GM19438 (cell line): ENCODE results near the gene C1R.
"Not testable (repeated sequence)": the region's sequence is repeated elsewhere in the genome, so short reads cannot be mapped to it uniquely, and the experiment has no call there.

Experiments used
- ATAC-seq: cut with Tn5 transposase; IDR thresholded peaks from one replicate; pipeline ENCODE4 v1.9.1; 2021; ENCODE audit warnings: low read depth; ENCODE audit not compliant: unreplicated experiment

The C1R gene

GRCh38 chr12:7072035-7072434, 20.2 kb downstream of the C1R start:
- ATAC-seq: no peak

DNA sequence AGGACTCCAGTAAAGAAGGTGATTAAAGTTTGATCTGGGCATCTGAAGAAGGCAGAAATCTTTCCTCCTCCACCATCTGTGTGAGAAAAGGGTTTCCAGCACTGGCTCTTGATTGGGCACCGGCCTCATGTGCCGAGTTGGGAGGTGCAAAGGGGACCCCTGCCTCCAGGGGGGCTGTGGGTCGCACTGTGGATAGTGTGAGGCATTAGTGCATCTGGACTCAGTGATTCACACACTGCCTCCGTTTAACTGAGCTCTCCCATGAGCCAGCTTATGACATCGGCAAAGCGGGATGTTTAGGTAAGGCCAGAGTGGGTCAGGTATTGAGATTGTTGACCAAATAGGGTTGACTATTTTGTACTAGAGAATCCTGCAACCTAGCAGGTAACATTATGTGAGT, 22.9 kb downstream of the C1R start:
- no peak for ATAC-seq

DNA sequence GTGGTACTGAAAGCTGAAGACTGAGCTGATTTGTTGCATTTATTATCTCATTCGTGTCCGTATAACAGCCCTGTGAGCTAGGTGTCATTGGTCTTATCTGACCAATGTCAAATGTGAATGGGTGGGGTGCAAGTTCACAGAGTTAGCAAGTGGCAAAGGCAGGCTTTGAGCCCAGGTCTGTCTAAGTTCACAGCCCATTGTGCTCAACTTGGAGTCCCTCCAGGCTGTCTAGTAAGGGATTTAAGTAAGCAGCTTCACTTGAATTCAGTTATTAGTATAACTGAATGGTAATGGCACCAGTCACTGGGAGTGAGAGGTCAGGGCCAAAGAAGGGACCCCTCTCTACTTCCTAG, 23.3 kb downstream of the C1R start:
- ATAC-seq: no peak

DNA sequence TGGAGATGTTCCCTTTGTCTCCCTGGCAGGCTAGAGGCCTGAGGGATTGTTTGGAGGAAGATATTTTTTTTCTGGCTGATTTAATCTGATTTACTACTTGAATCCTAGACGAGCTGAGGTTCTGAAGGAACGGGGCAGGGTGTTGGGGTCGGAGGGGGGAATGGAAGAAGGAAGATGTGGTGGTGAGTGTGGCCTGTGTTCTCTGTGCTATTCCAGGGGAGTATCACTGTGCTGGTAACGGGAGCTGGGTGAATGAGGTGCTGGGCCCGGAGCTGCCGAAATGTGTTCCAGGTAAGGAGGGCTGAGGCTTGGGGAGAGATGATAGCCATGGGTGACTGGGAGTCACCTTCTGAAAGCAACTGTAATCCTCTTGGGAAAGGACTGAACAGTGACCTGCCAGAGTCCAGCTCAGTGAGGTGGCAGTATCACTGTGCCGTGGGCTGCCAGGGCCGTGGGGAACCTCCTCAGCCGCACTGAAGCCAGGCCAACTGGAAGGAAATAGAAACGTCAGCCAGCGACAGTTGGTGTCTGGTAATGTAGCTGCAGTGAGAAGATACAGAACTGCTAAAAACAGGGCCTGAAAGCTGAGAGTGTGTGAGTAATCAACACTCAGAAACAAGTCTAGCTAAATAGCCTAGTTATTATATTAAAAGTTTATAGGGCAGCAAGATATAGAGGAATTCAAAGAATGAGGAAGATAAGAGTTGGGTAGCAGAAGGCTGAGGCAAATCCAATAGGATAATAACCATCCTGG, 23.8 kb downstream of the C1R start:
- no peak for ATAC-seq

GRCh38 chr12:7067096-7067495, 25.1 kb downstream of the C1R start:
- no peak for ATAC-seq

GRCh38 chr12:7066596-7066995, 25.6 kb downstream of the C1R start:
- ATAC-seq: no peak

- no peak for ATAC-seq
Observed at GRCh38 chr12:7065073-7065623, 27.1 kb downstream of the C1R start.

GRCh38 chr12:7064516-7064915, 27.7 kb downstream of the C1R start:
- ATAC-seq: no peak

DNA sequence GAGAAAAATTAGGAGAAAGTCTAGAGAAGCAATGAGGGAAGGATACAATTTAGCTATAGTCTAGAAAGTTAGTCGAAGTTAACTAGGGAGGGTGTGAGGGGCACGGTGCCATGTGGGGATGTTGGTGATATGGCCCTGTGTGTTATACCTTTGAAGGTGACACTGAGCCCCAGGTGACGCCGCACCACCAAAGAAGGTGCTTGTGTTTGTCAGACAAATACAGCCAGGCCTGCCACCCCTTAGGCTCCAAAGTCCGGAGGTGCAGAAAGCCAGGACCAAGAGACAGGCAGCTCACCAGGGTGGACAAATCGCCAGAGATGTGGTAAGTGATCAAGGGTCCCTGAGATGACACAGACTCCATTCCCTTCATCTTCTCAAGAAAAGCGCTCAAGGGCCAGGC, 30.6 kb downstream of the C1R start:
- ATAC-seq: no peak

DNA sequence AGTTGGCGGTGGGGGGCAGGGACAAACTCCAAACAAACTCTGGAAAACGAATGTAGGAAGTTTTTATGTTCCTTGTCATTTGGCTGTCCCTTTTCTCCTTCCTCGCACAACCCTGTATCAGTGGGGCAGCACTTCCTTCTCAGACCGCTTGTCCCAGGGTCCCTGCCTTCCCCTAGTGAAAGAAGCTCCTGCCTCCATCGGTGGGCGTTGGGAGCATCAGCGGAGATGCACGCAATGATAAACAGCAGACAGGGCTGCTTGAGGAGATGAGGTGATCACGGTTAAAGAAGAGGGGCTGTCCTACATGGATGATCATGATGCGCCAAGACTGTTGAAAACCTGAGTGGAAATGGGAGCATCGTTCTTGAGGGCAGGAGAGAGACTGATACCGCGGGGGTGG, 31.1 kb downstream of the C1R start:
- ATAC-seq: no peak

DNA sequence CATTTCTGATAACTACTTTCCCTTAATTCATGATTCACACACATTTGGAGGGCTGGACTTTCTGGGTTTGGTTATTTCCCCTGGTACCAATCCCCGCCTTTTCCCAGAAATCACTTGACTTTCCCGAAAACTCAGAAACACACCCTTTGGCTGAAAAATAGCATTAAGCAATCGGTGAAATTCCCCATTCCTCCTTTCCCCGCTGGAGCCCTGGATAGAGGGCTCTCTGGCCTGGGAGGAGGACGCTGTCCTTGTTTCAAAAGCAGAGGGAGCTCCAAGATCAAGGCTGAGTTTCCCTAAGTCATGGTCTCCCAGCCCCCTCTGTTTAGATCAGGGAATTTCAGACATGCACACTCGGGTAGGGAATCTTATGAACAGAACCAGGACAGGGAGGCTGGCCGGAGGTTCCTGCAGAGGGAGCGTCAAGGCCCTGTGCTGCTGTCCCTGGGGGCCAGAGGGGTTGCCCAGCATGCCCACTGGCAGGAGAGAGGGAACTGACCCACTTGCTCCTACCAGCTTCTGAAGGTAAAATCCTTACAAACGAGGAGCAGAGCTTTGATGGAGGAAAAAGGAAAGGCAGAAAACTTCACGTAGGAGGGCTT, 31.8 kb downstream of the C1R start, which contains the start of gene C1S:
C1S (plus strand) TSS at position 366 of the 602 bp plus-strand sequence. CDS start 1,195 bp downstream, outside the sequence.
- no peak for ATAC-seq

DNA sequence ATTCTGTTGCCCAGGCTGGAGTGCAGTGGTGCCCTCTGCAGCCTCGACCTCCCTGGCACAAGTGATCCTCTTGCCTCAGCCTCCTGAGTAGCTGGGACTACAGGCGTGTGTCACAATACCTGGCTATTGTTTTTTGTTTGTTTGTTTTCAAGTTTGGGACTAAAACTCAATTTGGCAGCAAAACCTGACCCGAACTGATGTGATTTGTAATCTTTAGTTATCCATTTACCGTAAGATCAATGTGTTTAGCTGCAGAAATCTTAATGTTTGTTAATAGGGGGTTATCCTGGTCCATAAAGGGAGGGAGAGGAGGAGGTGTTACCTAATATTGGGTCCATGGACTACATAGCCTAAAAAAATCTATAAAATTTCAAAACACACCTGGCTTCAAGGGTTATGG, 32.5 kb downstream of the C1R start:
- ATAC-seq: no peak

DNA sequence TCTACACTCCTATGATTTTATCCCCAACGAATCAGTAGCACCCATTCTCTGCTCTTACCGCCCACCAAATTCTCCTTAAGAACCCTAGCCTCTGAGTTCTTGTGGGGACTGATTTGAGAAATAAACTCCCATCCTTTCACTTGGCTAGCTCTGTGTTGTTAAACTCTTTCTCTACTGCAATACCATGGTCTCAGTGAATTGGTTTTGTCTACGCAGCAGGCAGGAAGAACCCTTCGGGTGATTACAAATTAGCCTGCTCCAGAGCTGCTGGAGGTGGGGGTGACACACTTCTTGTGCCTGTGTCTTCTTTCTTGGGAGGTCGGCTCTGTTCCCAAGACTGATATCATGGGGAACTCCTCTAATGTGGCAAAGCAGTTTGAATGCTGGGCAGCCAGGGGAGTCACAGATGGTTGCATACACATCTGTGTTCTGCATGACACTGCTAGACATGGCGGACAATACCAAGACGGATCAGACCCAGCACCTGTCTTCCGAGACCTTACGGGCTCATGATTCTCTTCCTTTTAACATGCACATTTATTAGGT, 33.3 kb downstream of the C1R start:
- ATAC-seq: no peak

DNA sequence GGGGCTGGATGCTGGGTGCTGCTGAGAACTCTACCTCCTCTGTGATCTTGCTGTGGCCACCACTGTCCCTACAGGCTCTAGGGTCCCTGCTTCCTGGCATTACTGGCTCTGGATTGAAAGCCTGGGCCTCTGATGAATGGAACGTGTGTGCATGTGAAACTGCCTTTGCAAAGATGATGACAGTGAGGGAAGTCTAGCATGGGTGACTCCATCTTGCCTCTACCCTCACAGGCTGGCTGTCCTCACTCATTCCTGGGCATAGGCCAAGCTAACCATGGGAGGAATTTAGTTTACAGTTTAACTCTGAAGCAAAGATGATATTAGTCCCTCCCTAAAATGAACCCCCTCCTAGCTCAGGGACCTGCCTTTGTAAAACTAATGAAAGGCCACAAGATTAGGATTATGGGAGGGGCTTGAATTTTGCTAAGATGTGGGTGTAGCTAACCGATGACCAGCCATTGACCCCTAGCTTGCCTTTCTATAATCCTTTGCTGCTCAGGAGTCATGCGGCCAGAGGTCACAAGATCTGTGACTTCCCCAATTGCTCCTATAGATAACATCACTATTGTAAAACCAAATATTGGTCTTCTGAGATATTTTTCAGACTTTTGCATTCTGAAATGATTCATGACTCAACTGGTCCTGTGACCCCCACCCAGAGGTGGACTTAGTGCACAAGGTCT, 33.9 kb downstream of the C1R start:
- ATAC-seq: no peak

DNA sequence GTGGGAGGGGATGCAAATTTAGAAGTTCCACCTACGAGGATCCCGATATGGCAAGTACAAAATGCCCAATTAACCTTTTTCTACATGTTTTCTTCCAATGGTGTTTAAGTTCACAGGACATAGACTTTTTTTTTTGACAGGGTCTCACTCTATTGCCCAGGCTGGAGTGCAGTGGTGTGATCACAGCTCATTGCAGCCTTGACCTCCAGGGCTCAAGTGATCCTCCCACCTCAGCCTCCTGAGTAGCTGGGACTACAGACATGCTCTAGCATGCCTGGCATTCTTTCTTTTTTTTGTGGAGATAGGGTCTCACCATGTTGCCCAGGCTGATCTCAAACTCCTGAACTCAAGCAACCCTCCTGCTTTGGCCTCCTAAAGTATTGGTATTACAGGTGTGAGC, 36.5 kb downstream of the C1R start:
- not testable (repeated sequence) for ATAC-seq

DNA sequence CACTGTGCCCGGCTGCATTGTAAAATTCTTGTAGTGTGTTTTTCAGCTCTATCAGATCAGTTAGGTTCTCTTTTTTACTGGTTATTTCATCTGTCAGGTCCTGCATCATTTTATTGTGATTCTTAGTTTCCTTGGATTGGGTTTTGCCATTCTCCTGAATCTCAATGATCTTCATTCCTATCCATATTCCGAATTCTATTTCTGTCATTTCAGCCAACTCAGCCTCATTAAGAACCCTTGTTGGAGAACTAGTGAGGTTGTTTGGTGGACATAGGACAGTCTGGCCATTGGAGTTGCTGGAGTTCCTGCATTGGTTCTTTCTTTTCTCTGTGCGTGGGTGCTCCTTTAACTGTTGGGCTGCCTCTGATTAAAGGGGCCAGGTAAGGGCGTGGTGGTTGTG, 37.3 kb downstream of the C1R start:
- ATAC-seq: no peak

DNA sequence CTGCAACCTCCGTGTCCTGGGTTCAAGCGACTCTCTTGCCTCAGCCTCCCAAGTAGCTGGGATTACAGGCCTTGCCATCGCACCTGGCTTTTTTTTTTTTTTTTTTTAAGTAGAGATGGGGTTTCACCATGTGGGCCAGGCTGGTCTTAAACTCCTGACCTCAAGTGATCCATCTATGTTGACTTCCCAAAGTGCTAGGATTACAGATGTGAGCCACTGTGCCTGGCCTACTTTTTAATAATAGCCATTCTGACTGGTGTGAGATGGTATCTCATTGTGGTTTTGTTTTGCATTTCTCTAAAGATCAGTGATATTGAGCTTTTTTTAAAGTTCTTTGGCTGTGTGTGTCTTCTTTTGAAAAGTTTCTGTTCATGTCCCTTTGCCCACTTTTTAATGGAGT, 42.3 kb downstream of the C1R start:
- ATAC-seq: not testable (repeated sequence)

DNA sequence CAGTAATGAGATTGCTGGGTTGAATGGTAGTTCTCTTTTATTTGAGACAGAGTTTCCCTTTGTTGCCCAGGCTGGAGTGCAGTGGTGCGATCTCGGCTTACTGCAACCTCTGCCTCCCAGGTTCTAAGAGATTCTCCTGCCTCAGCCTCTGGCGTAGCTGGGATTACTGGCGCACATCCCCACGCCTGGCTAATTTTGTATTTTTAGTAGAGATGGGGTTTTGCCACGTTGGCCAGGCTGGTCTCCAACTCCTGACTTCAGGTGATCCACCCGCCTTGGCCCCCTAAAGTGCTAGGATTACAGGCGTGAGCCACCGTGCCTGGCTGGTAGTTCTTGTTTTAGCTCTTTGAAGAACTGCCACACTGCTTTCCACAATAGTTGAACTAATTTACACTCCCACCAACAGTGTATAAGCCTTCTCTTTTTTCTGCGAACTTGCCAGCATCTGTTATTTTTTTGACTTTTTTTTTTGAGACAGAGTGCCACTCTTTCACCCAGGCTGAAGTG, 42.7 kb downstream of the C1R start:
- not testable (repeated sequence) for ATAC-seq

GRCh38 chr12:7047306-7047705, 44.9 kb downstream of the C1R start:
- ATAC-seq: no peak

DNA sequence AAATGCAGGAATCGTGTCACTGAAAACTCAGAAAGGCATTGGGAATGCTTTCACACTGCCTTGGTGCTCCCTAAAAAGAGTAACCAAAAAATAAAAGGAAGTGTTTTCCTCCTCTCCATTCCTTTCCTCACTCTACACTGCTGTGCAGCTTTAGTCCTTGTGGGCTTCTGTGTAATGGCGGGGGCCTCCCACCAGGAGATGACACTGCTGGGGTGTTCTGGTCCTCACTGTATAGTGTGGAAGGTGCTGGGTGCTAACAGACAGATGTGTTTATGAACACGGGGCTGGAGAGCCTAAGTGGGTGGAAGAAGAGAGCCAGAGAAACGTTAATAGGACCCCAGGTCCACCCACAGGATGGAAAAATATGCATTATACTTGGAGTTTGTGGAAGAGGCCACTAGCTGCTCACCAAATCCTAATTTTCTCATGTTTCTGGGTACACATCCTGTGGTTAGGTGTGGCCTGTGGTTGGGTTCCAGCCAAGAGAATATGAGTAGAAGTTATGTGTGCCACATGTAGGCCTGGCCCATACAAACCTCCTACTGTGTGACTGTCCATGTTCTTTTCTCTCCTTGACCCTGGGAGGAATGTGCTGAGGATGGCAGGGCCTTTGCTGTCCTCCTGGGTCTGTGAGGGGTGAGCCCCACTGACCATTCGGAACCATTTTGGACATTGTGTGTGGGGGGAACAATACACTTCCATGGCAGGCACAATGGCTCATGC, 45.7 kb downstream of the C1R start:
- ATAC-seq: no peak
